HEK293T (cell line): ENCODE data around the gene SHC4.

ENCODE experiments used
- CTCF ChIA-PET: fragments of 350-600 bp; formaldehyde crosslinking; extraction: SDS; loops from one replicate; lab custom pipeline; 2021; ENCODE audit warnings: antibody characterized with exemption, inconsistent platforms; lab: Yijun Ruan, JAX
- POLR2A ChIA-PET: fragments of 350-600 bp; formaldehyde crosslinking; extraction: SDS; loops from one replicate; lab custom pipeline; 2020; ENCODE audit warnings: antibody characterized with exemption, inconsistent platforms; lab: Yijun Ruan, JAX
- DNase-seq: peaks from one replicate; pipeline ENCODE4 v3.0.0; 2012; ENCODE audit warnings: mixed read lengths; ENCODE audit errors: extremely low spot score
- ARNT ChIP-seq: fragments of 450-650 bp; IDR thresholded peaks from 2 replicates; pipeline ENCODE4 v1.6.1; 2017; ENCODE audit warnings: mild to moderate bottlenecking
- BHLHE40 ChIP-seq: fragments of 450-650 bp; IDR thresholded peaks from 2 replicates; pipeline ENCODE4 v1.6.1; 2016; ENCODE audit warnings: mild to moderate bottlenecking, moderate library complexity, borderline replicate concordance
- CTBP1 ChIP-seq: fragments of 450-650 bp; IDR thresholded peaks from 2 replicates; pipeline ENCODE4 v1.6.1; 2016; ENCODE audit warnings: borderline replicate concordance
- ELF4 ChIP-seq: fragments of 450-650 bp; IDR thresholded peaks from 2 replicates; pipeline ENCODE4 v1.6.1; 2017; ENCODE audit warnings: antibody characterized with exemption
- FOXA1 ChIP-seq: fragments of 450-650 bp; IDR thresholded peaks from 2 replicates; pipeline ENCODE4 v1.6.1; 2016; ENCODE audit warnings: mild to moderate bottlenecking
- FOXK2 ChIP-seq: fragments of 450-650 bp; IDR thresholded peaks from 2 replicates; pipeline ENCODE4 v1.6.1; 2016; ENCODE audit warnings: mild to moderate bottlenecking
- FOXM1 ChIP-seq: fragments of 450-650 bp; IDR thresholded peaks from 2 replicates; pipeline ENCODE4 v1.6.1; 2017; ENCODE audit warnings: mild to moderate bottlenecking, borderline replicate concordance
- HDGF ChIP-seq: fragments of 450-650 bp; IDR thresholded peaks from 2 replicates; pipeline ENCODE4 v1.6.1; 2017; ENCODE audit warnings: antibody characterized with exemption, borderline replicate concordance
- L3MBTL2 ChIP-seq: fragments of 450-650 bp; conservative IDR thresholded peaks from 2 replicates; pipeline ENCODE4 v1.6.1; 2016; ENCODE audit warnings: mild to moderate bottlenecking
- LEF1 ChIP-seq: fragments of 450-650 bp; IDR thresholded peaks from 2 replicates; pipeline ENCODE4 v1.6.1; 2017; ENCODE audit warnings: mild to moderate bottlenecking, borderline replicate concordance
- NFRKB ChIP-seq: fragments of 450-650 bp; IDR thresholded peaks from 2 replicates; pipeline ENCODE4 v1.6.1; 2016; ENCODE audit warnings: mild to moderate bottlenecking, moderate library complexity
- PKNOX1 ChIP-seq: fragments of 450-650 bp; IDR thresholded peaks from 2 replicates; pipeline ENCODE4 v1.6.1; 2016
- SP1 ChIP-seq: fragments of 450-650 bp; IDR thresholded peaks from 2 replicates; pipeline ENCODE4 v1.6.1; 2017
- SUZ12 ChIP-seq: fragments of 450-650 bp; IDR thresholded peaks from 2 replicates; pipeline ENCODE4 v1.6.1; 2016; ENCODE audit warnings: mild to moderate bottlenecking
- TARDBP ChIP-seq: fragments of 450-650 bp; IDR thresholded peaks from 2 replicates; pipeline ENCODE4 v1.6.1; 2016
- ZNF384 ChIP-seq: fragments of 450-650 bp; IDR thresholded peaks from 2 replicates; pipeline ENCODE4 v1.6.1; 2016

The SHC4 gene

GRCh38 chr15:48984811-48985352 is 21.2 kb upstream of the SHC4 start:
- DNase-seq = no peak
- ChIA-PET CTCF (interaction anchor here (2.8 kb wide), 1 partner anchor 9 kb away, joined by 13 read pairs; no protein-coding TSS in a partner anchor), POLR2A (interaction anchor here (1.6 kb wide), 1 partner anchor 9 kb away, joined by 8 read pairs; no protein-coding TSS in a partner anchor)
- TF ChIP-seq FOXM1 (no peak), HDGF (no peak), ZNF384 (no peak), NFRKB (no peak), FOXK2 (no peak), TARDBP (no peak), BHLHE40 (no peak), CTBP1 (no peak), ELF4 (no peak)

- POLR2A ChIA-PET = interaction anchor here (1.6 kb wide), 1 partner anchor 8 kb away, joined by 8 read pairs; no protein-coding TSS in a partner anchor
- CTCF ChIA-PET = interaction anchor here (0.7 to 2.8 kb wide), 2 partner anchors 9 to 25 kb away, joined by 3 to 13 read pairs; no protein-coding TSS in a partner anchor
- DNase-seq = no peak
- TF ChIP-seq ELF4 (no peak), FOXK2 (no peak), L3MBTL2 (no peak), FOXM1 (no peak), BHLHE40 (no peak), HDGF (no peak), LEF1 (no peak), FOXA1 (no peak), SUZ12 (no peak), CTBP1 (no peak), ARNT (no peak), TARDBP (no peak), PKNOX1 (no peak), NFRKB (no peak), ZNF384 (no peak), SP1 (no peak)
Observed at GRCh38 chr15:48984021-48984710, 20.4 kb upstream of the SHC4 start.

GRCh38 chr15:48983300-48983699 is 19.6 kb upstream of the SHC4 start:
- DNase-seq = no peak
- ChIA-PET CTCF (interaction anchor here (0.7 kb wide), 1 partner anchor 25 kb away, joined by 3 read pairs; no protein-coding TSS in a partner anchor), POLR2A (interaction anchor here (0.9 kb wide), 1 partner anchor 105 kb away, joined by 4 read pairs; the partner anchor contains the start of gene EID1)
- TF ChIP-seq FOXM1 (no peak), L3MBTL2 (no peak), ELF4 (no peak), SP1 (no peak), PKNOX1 (no peak), TARDBP (no peak), ZNF384 (no peak), ARNT (no peak), NFRKB (no peak), LEF1 (no peak), SUZ12 (no peak), FOXK2 (no peak), FOXA1 (no peak), CTBP1 (no peak), HDGF (no peak), BHLHE40 (no peak)

GRCh38 chr15:48981941-48982340 is 18.2 kb upstream of the SHC4 start:
- ChIA-PET POLR2A (interaction anchor here (1.6 kb wide), 1 partner anchor 104 kb away, joined by 4 read pairs; the partner anchor contains the start of gene EID1), CTCF (no interaction called here)
- TF ChIP-seq ZNF384 (no peak), SP1 (no peak), ARNT (no peak), L3MBTL2 (no peak), HDGF (no peak), ELF4 (no peak), NFRKB (no peak), FOXK2 (no peak), FOXM1 (no peak), SUZ12 (no peak), PKNOX1 (no peak), TARDBP (no peak)
- no peak for DNase-seq

GRCh38 chr15:48978638-48979037 is 14.9 kb upstream of the SHC4 start:
- TF ChIP-seq LEF1 (no peak), ELF4 (no peak), FOXK2 (no peak), L3MBTL2 (no peak), ARNT (no peak), HDGF (no peak), FOXM1 (no peak), NFRKB (no peak), PKNOX1 (no peak), CTBP1 (no peak), ZNF384 (no peak), SUZ12 (no peak)
- ChIA-PET POLR2A (interaction anchor here (0.8 kb wide), 1 partner anchor 98 kb away, joined by 3 read pairs; no protein-coding TSS in a partner anchor), CTCF (no interaction called here)
- DNase-seq = no peak
